Ishikawa (cell line): ENCODE measurements around the gene IQCF5.

Experiments
- CEBPB ChIP-seq: IDR thresholded peaks from 2 replicates; pipeline ENCODE4 v1.6.1; 2012
- CREB1 ChIP-seq: IDR thresholded peaks from 2 replicates; pipeline ENCODE4 v1.6.1; 2012; ENCODE audit warnings: low read depth
- EGR1 ChIP-seq: IDR thresholded peaks from 2 replicates; pipeline ENCODE4 v1.6.1; 2012
- EP300 ChIP-seq: IDR thresholded peaks from 2 replicates; pipeline ENCODE4 v1.6.1; 2012; ENCODE audit warnings: borderline replicate concordance
- FOXM1 ChIP-seq: IDR thresholded peaks from 2 replicates; pipeline ENCODE4 v1.6.1; 2012; ENCODE audit warnings: low read depth, borderline replicate concordance
- MAX ChIP-seq: IDR thresholded peaks from 2 replicates; pipeline ENCODE4 v1.6.1; 2012
- NFIC ChIP-seq: IDR thresholded peaks from 2 replicates; pipeline ENCODE4 v1.6.1; 2012
- RAD21 ChIP-seq: IDR thresholded peaks from 2 replicates; pipeline ENCODE4 v1.6.1; 2012; ENCODE audit warnings: low read depth
- REST ChIP-seq: IDR thresholded peaks from 2 replicates; pipeline ENCODE4 v1.6.1; 2012; ENCODE audit warnings: low read depth, mild to moderate bottlenecking
- TAF1 ChIP-seq: IDR thresholded peaks from 2 replicates; pipeline ENCODE4 v1.6.1; 2012; ENCODE audit warnings: low read depth, mild to moderate bottlenecking
- TCF12 ChIP-seq: IDR thresholded peaks from 2 replicates; pipeline ENCODE4 v1.6.1; 2012; ENCODE audit warnings: low read depth
- TEAD4 ChIP-seq: IDR thresholded peaks from 2 replicates; pipeline ENCODE4 v1.6.1; 2012
- USF1 ChIP-seq: IDR thresholded peaks from 2 replicates; pipeline ENCODE4 v1.6.1; 2012
- YY1 ChIP-seq: IDR thresholded peaks from 2 replicates; pipeline ENCODE4 v1.6.1; 2012; ENCODE audit warnings: low read depth
- ZBTB7A ChIP-seq: IDR thresholded peaks from 2 replicates; pipeline ENCODE4 v1.6.1; 2012; ENCODE audit warnings: low read depth

IQCF5 gene

GRCh38 chr3:51873253-51873766 lies 2.1 kb downstream of the IQCF5 start:
- TF ChIP-seq EGR1 (no peak), REST (no peak), USF1 (no peak), NFIC (no peak), MAX (no peak), YY1 (no peak), CEBPB (no peak), FOXM1 (no peak), ZBTB7A (no peak), TEAD4 (no peak), EP300 (no peak), TAF1 (no peak), RAD21 (no peak), TCF12 (no peak)

- TF ChIP-seq REST: no peak
- TF ChIP-seq TEAD4: no peak
- TF ChIP-seq MAX: no peak
- TF ChIP-seq CEBPB: no peak
- no peak for TF ChIP-seq NFIC
- TF ChIP-seq FOXM1: no peak
- no peak for TF ChIP-seq USF1
- TF ChIP-seq YY1: no peak
Measured at GRCh38 chr3:51869304-51869703, 6.1 kb downstream of the IQCF5 start.

GRCh38 chr3:51862886-51863285 lies 12.5 kb downstream of the IQCF5 start:
- TF ChIP-seq TCF12 (no peak), TAF1 (no peak), TEAD4 (no peak), FOXM1 (no peak), NFIC (no peak), CREB1 (no peak), USF1 (no peak), ZBTB7A (no peak), EGR1 (no peak), RAD21 (no peak), EP300 (no peak), REST (no peak), CEBPB (no peak)

- TF ChIP-seq CEBPB (no peak), TAF1 (no peak), TCF12 (no peak), TEAD4 (no peak)
Measured at GRCh38 chr3:51860703-51861665, 14.4 kb downstream of the IQCF5 start, which contains the start of gene IQCF2. IQCF2 (plus strand) TSS chr3:51861615; CDS start chr3:51861667, 52 bp downstream.
